GM10266 (cell line): ENCODE results near the gene FRRS1L.

Experiments
- DNase-seq: peaks from one replicate; pipeline ENCODE4 v3.0.0; 2012; ENCODE audit errors: extremely low spot score
- CTCF ChIP-seq: IDR thresholded peaks from 2 replicates; pipeline ENCODE4 v1.5.1; 2012; ENCODE audit warnings: mild to moderate bottlenecking, low read depth; ENCODE audit not compliant: control insufficient read depth, insufficient read depth; ENCODE audit errors: missing control alignments

The FRRS1L gene

DNA sequence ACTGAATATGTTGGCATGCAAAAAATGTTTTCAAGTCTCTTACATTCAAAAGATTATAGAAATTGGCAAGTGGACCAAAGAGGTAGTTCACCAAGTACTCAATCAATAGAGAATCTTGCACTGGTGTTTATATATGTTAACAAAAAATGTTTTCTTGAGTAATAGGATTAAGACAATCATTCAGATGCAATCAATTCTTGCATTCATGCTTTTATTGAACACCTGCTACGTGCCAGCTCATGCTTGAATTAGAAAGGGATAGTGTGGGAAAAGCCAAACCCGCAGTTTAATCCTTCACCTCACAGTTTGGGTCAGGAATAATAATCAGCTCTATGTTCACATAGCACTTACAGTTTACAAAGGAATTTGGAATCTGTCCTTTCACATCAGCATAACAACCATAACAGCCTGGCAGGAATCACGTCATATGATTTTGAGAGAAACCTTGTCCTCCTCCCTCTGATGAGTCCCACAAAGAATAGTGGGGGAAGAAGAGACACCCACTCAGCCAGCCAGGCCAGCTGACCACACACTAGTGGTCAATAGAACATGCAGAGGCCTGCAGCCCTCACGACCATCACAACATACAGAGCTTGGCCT, 36.8 kb upstream of the FRRS1L start:
- no peak for DNase-seq
- TF ChIP-seq CTCF, result no peak

DNA sequence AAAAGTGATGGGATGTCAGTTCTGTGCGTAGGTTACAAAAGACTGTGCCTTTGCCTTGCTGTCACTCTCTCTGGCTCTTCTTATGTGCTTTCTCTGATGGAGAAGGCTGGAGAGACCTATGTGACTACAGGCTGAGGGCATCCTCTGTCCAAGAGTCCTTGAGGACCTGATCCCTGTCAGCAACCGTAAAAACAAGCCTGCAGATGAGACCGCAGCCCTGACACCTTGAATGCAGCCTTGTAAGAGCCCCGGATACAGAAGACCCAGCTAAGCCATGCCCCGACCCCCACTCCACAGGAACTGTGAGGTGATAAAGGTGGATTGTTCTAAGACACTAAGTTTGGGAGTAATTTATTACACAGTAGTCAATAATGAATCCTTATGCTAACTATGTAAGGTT, 32.6 kb upstream of the FRRS1L start:
- DNase-seq, result no peak
- TF ChIP-seq CTCF, result no peak

DNA sequence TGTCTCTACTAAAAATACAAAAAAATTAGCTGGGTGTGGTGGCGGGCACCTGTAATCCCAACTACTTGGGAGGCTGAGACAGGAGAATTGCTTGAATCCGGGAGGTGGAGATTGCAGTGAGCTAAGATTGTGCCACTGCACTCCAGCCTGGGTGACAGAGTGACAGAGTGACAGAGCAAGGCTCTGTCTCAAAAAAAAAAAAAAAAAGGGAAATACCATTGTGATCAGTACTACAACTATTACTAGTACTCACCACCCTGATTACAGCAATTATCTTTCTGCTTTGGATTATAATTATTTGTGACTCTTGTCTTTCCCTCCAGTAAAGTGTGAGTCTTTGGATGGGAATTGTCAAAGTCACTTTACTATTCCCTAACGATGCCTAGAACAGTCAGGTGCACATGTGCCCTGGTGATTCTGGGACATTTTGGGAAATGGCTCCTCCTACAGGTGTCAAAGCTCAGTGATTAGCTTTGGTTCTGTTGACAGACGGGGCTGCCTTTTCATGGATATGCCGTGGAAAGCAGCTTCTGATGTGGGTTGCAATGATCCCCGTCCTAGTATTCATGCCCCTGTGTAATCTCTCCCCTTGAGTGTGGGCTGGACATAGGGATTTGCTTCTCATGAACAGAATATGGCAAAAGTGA, 31.8 kb upstream of the FRRS1L start:
- peak; percentile 18 for TF ChIP-seq CTCF
- DNase-seq, result no peak

DNA sequence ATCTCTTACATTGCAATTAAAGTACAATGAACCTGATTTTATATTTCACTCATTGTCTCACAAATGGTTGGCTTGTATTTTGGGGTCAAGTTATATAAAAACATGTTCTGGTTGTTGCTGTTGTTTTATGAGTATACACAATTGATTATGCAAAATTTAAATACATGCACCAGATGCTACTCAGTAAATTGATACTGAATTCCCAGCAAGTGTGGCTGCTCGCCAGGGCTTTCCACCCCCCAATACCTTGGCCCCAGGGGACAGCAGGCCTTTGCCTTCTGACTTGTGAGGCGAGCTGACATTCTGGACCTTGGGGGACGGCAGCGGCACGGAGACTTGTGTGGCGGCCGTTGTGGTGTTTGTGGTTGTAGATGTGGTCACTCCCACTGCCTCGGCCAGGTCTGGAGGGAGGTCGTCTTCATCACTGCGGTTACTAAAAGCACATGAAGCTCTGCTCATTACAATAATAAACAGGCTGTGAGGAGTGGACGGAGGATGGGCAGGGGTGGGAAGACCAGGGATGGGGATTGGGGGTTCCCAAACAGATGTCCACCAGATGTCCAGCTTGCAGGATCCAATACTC, 27.0 kb upstream of the FRRS1L start:
- TF ChIP-seq CTCF, result no peak
- no peak for DNase-seq

DNA sequence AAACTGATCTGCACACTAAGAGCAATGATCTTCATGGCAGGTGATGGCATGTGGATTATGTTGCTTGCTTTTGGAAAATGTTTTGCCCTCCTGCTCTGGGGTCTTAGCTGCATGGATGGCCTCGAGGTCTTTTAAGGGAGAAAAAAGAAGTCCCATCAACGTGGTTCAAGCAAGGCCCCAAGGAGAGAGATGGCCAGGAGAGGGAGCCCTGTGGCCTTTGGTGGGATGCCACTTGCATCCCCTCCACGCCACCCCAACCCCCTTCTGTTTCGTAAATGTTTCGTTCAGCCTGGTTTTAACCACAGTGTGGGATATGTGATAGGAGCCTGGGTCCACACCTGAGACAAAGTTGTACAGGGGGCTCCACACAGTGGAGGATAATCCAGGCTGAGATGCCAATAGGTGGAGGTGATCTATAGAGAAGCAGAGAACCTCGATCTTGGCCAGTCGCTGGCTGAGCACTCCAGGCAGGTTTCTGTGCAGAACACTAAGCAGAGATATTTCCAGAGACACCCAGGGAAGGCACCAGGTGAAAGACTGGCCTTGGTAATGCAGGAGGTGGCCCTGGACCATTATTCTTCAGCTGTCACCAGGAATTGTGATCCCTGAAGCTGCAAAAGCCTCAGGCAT, 25.8 kb upstream of the FRRS1L start:
- TF ChIP-seq CTCF, result peak; percentile 41
- no peak for DNase-seq

- no peak for TF ChIP-seq CTCF
- DNase-seq, result no peak
These were observed 24.7 kb upstream of the FRRS1L start for GRCh38 chr9:109191746-109192145.

DNA sequence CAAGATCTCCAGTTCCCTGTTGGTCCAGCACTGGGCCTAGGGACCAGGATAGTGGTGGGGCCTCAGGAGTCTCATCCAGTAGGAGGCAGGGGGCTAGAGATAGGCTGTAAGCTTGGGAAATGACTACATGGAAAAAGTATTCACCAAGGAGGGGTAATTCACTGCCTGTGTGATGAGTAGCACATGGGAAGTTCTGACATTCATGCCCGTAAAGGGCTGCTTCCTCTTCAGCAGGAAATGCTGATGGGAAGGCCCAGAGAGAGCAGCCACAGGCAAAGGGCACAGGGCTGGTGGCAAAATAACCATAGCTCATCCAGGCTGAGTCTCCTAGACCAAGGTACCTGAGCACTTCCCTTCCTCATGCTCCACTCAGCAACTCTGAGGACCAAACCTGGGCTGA, 23.1 kb upstream of the FRRS1L start:
- no peak for DNase-seq
- no peak for TF ChIP-seq CTCF
